Activated T-helper 1 cell treated with anti-CD3 and anti-CD28 coated beads, Interleukin-2, amount 50 U/mL, for 16 hours (primary cell): Measurements from ENCODE around the gene FCAR.
"Not testable (repeated sequence)": the region's sequence is repeated elsewhere in the genome, so short reads cannot be mapped to it uniquely, and the experiment has no call there.

Source experiments
- DNase-seq, 2 donors: peaks; one replicate each; pipeline ENCODE4 v3.0.0-alpha.2; 2020; ENCODE audit warnings: low read depth in 1 of 2, low spot score in 1 of 2

Gene FCAR

DNA sequence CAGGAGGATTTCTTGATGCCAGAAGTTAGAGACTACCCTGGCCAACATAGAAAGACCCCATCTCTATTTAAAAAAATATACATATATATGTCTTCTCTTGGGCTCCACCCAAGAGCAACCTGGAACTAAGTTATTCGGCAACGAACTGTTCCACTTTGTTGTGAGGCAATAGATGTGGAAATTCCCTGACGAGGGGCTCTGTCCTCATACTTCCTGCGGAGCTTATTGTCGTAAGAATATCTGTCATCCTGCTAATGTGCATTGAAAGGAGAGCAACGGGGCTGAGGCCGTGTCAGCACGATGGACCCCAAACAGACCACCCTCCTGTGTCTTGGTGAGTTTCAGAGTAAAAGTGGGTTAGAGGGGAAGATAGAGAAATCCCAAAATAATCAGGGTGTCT, at the start of gene FCAR:
Gene FCAR, plus strand, starts transcription at position 246 of the 400 bp plus-strand sequence. Its CDS starts 55 bp downstream, at position 301.
- no peak for DNase-seq

DNA sequence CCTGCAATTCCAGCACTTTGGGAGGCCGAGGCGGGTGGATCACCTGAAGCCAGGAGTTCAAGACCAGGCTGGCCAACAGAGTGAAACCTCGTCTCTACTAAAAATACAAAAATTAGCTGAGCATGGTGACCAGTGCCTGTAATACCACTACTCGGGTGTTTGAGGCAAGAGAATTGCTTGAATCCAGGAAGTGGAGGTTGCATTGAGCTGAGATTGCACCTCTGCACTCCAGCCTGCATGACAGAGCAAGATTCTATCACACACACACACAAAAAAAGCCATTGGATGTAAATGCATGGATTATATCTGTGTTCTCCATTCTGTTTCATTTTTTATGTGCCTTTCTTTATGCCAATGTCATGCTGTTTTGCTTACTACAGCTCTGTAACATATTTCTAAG, 49.6 kb upstream of the FCAR start:
- not testable (repeated sequence) for DNase-seq

DNA sequence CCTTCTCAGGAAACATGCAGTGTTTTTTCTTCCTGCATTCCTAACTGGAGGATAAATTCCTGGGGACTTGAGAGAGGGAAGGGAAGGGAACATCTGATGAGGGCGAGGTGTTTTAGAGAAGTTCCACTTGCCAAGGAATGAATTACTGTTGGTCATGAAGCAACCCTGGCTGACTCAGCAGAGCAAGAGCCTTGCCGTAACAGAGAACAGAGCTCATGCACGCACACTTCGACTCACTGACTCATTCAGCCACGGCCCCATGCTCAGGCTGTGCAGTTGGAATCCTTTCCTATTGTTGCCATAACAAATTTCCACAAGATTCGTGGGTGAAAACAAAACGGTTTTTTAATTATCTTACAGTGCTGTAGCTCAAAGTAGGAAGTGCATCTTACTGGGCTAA, 48.7 kb upstream of the FCAR start:
- DNase-seq = not testable (repeated sequence)

DNA sequence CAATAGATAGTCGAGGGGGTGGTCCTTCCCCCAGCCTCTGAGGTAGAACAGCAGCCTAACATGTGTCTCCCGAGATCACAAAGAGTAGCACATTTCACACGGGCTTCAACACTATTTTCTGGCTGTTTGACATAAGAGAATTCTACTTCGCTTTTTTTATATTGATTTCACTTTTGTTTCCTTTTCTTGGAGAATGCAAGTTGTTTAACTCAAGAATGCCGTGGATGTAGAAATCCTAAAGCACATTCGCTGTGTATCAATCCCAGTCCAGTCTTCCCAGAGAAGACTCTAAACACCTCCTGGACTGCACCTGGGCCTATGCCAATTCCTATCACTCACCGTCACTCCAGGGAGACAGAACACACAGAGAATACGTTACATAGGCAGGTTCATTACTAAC, 46.0 kb upstream of the FCAR start:
- DNase-seq = not testable (repeated sequence)

DNA sequence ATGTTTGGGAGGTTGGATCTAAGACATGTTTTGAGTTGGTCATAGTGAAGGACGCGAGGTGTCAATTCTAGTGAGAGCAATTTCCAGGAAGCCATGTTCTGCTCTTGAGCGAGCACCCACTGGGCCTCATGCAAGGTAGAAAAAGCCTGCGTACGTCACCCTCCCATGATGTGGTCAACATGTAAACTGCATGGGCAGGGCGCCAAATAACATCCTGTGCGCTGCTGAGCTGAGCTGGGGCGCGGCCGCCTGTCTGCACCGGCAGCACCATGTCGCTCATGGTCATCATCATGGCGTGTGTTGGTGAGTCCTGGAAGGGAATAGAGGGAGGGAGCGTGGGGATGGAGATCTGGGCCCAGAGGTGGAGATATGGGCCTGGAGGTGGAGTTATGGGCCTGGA, 41.5 kb upstream of the FCAR start, which contains the start of gene KIR2DS4:
Gene KIR2DS4, plus strand, starts transcription at position 181 of the 400 bp plus-strand sequence.
- not testable (repeated sequence) for DNase-seq

DNA sequence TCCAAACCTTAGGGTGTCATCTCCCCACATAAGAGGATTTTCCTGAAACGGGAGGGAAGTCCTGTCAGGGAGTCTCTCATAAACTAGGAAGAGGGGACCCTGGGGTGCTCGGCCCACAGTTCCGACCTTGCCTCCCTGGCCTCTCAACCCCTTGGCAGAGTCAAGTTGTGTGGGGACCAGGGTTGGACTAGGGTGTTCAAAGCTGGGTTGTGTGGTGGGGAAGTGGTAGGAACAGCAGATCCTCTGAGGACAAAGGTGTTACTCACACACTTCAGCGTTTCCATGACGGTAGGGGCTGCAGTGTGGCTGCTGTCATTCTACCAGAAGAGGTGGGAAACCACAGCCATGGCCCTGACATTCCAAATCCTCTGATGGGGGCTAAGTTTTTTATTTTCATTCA, 38.9 kb upstream of the FCAR start:
- not testable (repeated sequence) for DNase-seq

DNA sequence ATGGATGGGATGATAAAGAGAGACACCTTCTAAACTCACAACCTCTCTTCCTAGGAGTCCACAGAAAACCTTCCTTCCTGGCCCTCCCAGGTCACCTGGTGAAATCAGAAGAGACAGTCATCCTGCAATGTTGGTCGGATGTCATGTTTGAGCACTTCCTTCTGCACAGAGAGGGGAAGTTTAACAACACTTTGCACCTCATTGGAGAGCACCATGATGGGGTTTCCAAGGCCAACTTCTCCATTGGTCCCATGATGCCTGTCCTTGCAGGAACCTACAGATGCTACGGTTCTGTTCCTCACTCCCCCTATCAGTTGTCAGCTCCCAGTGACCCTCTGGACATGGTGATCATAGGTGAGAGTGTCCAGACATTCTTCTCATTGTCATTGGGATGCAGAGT, 36.5 kb upstream of the FCAR start:
- DNase-seq = not testable (repeated sequence)

DNA sequence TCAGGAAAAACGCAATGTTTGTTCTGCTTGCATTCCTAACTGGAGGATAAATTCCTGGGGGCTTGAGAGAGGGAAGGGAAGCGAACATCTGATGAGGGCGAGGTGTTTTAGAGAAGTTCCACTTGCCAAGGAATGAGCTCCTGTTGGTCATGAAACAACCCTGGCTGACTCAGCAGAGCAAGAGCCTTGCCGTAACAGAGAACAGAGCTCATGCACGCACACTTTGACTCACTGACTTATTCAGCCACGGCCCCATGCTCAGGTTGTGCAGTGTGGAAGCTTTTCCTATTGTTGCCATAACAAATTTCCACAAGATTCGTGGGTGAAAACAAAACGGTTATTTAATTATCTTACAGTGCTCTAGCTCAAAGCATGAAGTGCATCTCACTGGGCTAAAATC, 30.9 kb upstream of the FCAR start:
- not testable (repeated sequence) for DNase-seq

DNA sequence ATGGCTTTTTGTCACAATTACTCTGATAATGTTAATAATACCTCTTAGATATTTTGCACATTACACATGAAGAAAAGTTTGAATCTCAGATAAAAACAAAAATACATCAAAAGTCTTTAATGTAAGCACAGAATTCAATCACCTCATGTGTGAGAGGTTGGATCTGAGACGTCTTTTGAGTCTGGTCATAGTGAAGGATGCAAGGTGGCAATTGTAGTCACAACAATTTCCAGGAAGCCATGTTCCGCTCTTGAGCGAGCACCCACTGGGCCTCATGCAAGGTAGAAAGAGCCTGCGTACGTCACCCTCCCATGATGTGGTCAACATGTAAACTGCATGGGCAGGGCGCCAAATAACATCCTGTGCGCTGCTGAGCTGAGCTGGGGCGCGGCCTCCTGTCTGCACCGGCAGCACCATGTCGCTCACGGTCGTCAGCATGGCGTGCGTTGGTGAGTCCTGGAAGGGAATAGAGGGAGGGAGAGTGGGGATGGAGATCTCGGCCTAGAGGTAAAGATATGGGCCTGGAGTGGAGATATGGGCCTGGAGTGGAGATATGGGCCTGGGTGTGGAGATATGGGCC, 23.9 kb upstream of the FCAR start, which contains the start of gene KIR3DL2:
Gene KIR3DL2, plus strand, starts transcription at position 383 of the 580 bp plus-strand sequence. Its CDS starts 33 bp downstream, at position 416.
- not testable (repeated sequence) for DNase-seq

DNA sequence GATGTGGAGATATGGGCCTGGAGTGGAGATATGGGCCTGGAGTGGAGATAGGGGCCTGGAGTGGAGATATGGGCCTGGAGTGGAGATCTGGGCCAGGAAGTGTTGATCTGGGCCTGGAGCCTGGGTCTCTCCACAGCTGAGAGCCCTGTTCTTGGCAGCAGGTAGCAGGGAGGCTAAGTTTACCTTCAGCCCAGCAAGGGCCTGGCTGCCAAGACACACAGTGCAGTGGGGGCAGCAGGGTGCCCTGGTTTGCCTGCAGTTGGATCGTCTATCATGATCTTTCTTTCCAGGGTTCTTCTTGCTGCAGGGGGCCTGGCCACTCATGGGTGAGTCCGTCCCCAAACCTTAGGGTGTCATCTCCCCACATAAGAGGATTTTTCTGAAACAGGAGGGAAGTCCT, 23.1 kb upstream of the FCAR start:
- DNase-seq = no peak

DNA sequence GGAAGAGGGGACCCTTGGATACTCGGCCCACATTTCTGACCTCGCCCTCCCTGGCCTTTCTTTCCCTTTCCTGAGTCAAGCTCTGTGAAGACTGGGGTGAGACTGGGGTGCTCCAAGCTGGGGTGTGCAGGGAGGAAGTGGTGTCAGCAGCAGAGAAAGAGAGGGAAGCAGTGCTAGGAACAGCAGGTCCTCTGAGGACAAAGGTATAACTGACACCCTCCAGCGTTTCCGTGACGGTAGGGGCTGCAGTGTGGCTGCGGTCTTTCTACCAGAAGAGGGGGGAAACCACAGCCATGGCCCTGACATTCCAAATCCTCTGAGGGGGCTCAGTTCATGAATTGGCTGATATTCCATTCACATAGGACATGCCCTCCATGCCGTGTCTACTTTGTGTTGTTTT, 22.7 kb upstream of the FCAR start:
- no peak for DNase-seq

DNA sequence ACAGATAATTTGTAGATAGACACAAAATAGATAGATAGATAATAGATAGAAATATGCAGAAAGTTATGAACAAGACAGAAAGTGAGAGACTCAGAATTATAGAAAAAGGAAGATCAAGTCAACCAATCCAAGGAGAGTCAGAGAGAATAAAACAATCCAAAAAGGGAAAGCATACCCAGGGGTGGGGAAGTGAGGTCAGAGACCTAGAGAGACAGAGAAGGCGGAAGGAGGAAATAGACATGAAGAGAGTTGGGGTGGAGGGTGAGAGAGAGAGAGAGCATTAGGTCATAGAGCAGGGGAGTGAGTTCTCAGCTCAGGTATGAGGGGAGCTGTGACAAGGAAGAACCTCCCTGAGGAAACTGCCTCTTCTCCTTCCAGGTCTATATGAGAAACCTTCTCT, 18.8 kb upstream of the FCAR start:
- DNase-seq = not testable (repeated sequence)

DNA sequence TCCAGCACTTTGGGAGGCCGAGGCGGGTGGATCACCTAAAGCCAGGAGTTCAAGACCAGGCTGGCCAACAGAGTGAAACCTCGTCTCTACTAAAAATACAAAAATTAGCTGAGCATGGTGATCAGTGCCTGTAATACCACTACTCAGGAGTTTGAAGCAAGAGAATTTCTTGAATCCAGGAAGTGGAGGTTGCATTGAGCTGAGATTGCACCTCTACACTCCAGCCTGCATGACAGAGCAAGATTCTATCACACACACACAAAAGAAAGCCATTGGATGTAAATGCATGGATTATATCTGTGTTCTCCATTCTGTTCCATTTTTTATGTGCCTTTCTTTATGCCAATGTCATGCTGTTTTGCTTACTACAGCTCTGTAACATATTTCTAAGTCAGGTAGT, 15.6 kb upstream of the FCAR start:
- not testable (repeated sequence) for DNase-seq

DNA sequence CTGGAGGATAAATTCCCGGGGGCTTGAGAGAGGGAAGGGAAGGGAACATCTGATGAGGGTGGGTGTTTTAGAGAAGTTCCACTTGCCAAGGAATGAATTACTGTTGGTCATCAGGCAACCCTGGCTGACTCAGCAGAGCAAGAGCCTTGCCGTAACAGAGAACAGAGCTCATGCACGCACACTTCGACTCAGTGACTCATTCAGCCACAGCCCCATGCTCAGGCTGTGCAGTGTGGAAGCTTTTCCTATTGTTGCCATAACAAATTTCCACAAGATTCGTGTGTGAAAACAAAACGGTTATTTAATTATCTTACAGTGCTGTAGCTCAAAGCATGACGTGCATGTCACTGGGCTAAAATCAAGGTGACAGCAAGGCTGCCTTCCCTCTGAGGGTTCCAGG, 14.6 kb upstream of the FCAR start:
- DNase-seq = not testable (repeated sequence)

DNA sequence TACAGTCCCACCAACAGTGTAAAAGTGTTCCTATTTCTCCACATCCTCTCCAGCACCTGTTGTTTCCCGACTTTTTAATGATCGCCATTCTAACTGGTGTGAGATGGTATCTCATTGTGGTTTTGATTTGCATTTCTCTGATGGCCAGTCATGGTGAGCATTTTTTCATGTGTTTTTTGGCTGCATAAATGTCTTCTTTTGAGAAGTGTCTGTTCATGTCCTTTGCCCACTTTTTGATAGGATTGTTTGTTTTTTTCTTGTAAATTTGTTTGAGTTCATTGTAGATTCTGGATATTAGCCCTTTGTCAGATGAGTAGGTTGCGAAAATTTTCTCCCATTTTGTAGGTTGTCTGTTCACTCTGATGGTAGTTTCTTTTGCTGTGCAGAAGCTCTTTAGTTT, 10.6 kb upstream of the FCAR start:
- DNase-seq = not testable (repeated sequence)

DNA sequence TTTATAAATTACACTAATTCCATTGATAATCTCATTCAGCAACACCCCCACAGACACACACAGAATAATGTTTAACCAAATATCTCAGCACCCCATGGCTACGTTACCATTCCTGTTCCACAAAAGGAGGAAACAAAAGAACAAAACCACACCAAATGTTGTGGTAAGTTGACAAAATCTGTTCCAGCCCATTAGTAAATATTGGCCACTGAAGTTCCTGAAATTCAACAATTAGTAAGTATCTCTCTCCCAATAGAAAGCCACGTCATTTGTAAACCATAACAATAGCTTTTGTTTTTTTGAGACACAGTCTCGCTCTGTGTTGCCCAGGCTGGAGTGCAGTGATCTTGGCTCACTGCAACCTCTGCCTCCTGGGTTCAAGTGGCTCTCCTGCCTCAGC, 2.3 kb upstream of the FCAR start:
- no peak for DNase-seq

DNA sequence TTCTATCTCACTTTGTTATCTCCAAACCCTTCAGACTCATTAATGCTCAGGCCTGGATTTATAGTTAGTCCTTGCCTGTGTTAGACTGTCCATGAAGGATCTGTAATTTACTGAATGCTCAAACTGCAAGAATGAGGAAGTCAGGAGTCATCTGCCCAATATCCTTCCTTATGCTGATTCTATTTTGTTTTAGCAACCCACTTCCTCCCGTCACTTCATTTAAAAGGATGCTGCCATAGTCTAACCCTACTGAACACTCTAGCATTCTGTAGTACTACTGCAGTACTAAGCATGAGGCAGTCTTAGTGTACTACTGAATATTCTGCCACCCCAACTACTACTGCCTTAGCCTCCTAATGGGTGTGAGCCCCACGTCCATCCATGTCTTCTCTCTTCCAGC, 1.5 kb downstream of the FCAR start:
- no peak for DNase-seq

DNA sequence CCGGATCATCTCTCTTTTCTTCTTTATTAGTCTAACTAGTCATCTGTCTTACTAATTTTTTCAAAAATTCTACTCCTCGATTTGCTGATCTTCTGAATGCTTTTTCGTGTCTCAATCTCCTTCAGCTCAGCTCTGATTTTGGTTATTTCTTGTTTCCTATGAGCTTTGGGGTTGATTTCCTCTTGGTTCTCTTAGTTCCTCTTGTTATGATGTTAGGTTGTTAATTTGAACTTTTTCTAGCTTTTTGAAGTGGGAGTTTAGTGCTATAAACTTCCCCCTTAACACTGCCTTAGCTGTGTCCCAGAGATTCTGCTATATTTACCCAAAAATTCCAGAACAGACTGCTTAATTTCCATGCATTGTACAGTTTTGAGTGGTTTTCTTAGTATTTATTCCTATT, 3.4 kb downstream of the FCAR start:
- DNase-seq = no peak

DNA sequence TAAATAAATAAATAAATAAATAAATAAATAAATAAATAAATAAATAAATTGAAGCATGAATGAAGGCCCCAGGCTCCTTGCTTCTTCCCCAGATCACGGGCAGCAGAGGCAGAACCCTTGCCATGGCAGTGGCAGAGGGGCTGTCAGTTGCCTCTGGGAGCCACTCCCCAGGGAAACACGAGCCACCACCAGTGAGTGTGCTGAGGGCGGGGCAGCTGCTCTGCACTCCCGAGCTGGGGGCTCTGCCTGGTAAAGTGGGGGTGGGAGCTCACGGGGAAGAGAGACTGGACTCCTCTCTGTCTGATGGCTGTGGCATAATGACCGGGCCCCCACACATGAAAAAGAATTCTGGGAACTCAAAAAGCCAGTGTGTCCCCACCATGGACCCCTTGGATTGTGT, 7.8 kb downstream of the FCAR start:
- DNase-seq = no peak

DNA sequence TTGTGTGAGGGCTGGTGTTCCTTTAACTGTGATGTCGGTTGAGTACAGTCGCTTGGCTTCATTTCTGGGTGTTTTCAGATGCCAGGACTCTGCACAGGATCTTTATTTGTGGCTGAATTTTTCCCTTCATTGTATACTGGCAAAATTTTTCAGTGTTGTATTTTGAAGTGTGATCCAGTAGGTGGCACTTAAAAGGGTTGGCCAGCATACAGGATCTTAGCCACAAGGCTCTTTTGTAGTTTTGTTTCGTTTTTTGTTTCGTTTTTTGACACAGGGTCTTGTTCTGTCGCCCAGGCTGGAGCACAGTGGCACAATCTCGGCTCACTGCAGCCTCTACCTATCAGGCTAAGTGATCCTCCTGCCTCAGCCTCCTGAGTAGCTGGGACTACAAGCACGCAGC, 8.7 kb downstream of the FCAR start:
- no peak for DNase-seq

DNA sequence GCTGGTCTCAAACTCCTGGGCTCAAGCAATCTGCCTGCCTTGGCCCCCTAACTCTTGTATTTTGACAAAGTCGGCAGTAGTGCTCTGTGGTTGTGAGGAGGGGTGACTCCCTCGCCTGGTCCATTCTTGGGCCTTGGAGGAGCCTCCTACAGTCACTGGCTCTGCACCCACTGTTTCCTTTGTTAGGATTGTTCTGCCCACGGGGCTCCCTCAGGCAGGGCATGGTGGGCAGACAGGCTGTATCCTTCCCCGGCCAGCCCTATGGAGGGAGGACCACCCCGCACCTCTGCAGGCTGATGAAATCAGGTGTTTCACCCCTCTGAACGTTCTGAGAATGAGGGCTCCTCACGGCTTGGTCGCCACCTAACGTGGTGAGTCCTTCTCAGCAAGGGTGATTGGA, 9.2 kb downstream of the FCAR start:
- no peak for DNase-seq

DNA sequence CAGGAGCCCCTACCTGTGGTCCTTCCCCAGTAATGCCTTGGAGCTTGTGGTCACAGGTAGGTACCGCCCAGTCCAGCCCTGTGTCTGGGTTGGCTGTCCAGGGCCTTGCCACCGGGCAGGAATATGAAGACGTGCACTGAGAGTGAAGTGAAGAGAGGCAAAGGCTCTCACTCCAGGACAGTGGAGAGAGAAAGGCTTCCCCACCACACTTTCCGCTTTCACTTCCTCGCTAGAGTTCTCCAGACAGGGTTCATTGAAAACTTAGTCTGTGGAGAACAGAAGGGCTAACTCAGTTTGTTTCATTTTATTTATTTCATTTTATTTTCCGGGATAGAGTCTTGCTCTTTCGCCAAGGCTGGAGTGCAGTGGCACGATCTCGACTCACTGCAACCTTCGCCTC, 14.2 kb downstream of the FCAR start:
- no peak for DNase-seq

DNA sequence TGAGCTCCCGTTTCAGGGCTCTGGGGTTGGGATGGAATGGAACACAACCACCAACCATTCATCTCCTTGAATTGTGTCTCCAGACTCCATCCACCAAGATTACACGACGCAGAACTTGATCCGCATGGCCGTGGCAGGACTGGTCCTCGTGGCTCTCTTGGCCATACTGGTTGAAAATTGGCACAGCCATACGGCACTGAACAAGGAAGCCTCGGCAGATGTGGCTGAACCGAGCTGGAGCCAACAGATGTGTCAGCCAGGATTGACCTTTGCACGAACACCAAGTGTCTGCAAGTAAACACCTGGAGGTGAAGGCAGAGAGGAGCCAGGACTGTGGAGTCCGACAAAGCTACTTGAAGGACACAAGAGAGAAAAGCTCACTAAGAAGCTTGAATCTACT, 15.5 kb downstream of the FCAR start:
- DNase-seq = no peak
